NT2/D1 (cell line): ENCODE results near the gene COL21A1.

ENCODE experiments used
- SUZ12 ChIP-seq: IDR thresholded peaks from 2 replicates; pipeline ENCODE4 v1.6.1; 2011; ENCODE audit not compliant: insufficient read length, insufficient read depth; ENCODE audit errors: extremely low read depth
- YY1 ChIP-seq: IDR thresholded peaks from 2 replicates; pipeline ENCODE4 v1.6.1; 2011; ENCODE audit not compliant: insufficient read length, insufficient read depth
- ZNF274 ChIP-seq: IDR thresholded peaks from 2 replicates; pipeline ENCODE4 v1.6.1; 2011; ENCODE audit warnings: mild to moderate bottlenecking, low read depth, low read length

DNA sequence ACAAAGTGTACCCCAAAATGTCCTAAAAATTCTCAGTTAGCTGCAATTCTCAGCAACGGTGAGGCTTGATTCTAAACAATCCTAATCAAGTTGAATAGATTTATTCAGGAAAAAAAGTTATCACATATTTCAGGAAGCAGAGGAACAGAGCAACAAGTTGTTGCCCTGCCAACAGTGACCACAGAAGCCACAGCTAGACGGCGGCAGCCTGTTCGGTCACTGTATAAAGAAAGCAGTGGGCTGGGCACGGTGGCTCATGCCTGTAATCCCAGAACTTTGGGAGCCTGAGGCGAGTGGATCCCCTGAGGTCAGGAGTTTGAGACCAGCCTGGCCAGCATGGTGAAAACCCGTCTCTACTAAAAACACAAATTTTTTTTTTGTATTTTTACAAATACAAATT is 200.8 kb downstream of the COL21A1 start:
- TF ChIP-seq SUZ12: no peak
- TF ChIP-seq YY1: no peak
- no peak for TF ChIP-seq ZNF274
